HEK293 (cell line): ENCODE measurements around the gene FOXL2.

Experiments used
- CTCF ChIA-PET: fragments of 350-600 bp; formaldehyde crosslinking; extraction: SDS; loops from one replicate; lab custom pipeline; 2021; ENCODE audit warnings: antibody characterized with exemption; lab: Yijun Ruan, JAX
- POLR2A ChIA-PET: fragments of 300-600 bp; formaldehyde crosslinking; extraction: SDS; loops from one replicate; lab custom pipeline; 2020; ENCODE audit warnings: antibody characterized with exemption, inconsistent platforms; lab: Yijun Ruan, JAX
- H3K27ac ChIP-seq: fragments of 200-500 bp; sonication (Bioruptor generic); 2 replicates; pipeline ENCODE4 v1.5.1; 2014; ENCODE audit warnings: low read depth, low read length, control low read depth, inconsistent platforms; ENCODE audit errors: extremely low read depth
- H3K36me3 ChIP-seq, 2 experiments: fragments of 200-500 bp in 1 of 2; sonication (Bioruptor generic) in 1 of 2; 1 replicate in 1 of 2; 2 replicates in 1 of 2; pipeline ENCODE4 v1.5.1; 2014 to 2017; ENCODE audit warnings: inconsistent platforms in 2 of 2, low read length in 2 of 2; ENCODE audit not compliant: control insufficient read depth in 2 of 2, insufficient read depth in 1 of 2
- H3K4me1 ChIP-seq: fragments of 200-500 bp; sonication (Bioruptor generic); 2 replicates; pipeline ENCODE4 v1.5.1; 2014; ENCODE audit warnings: mild to moderate bottlenecking, low read length, inconsistent platforms; ENCODE audit not compliant: control insufficient read depth, insufficient read depth
- H3K4me3 ChIP-seq: 2 replicates; pipeline ENCODE4 v1.5.1; 2011; ENCODE audit warnings: low read depth, mild to moderate bottlenecking, control low read depth, low read length, moderate library complexity
- H3K9me3 ChIP-seq: fragments of 200-500 bp; sonication (Bioruptor generic); 2 replicates; pipeline ENCODE4 v1.5.1; 2014; ENCODE audit warnings: low read depth, low read length, inconsistent platforms; ENCODE audit not compliant: control insufficient read depth, insufficient read depth
- GLIS2 ChIP-seq: fragments of 450-650 bp; formaldehyde crosslinking; IDR thresholded peaks from 2 replicates; pipeline ENCODE4 v1.5.1; 2016; ENCODE audit warnings: missing biosample characterization, missing genetic modification characterization
- HIC1 ChIP-seq: fragments of 450-650 bp; formaldehyde crosslinking; IDR thresholded peaks from 2 replicates; pipeline ENCODE4 v1.5.1; 2016; ENCODE audit warnings: missing biosample characterization, missing genetic modification characterization
- HOXD13 ChIP-seq: sonication (generic); formaldehyde crosslinking; IDR thresholded peaks from 2 replicates; pipeline ENCODE4 v1.8.0; 2022; ENCODE audit warnings: missing genetic modification reagents, borderline replicate concordance
- KLF10 ChIP-seq: fragments of 450-650 bp; IDR thresholded peaks from 2 replicates; pipeline ENCODE4 v1.5.1; 2018; ENCODE audit warnings: missing biosample characterization, mild to moderate bottlenecking, missing genetic modification characterization
- PATZ1 ChIP-seq: fragments of 450-650 bp; formaldehyde crosslinking; IDR thresholded peaks from 2 replicates; pipeline ENCODE4 v1.5.1; 2016; ENCODE audit warnings: missing biosample characterization, missing genetic modification characterization
- WT1 ChIP-seq: fragments of 450-650 bp; formaldehyde crosslinking; IDR thresholded peaks from 2 replicates; pipeline ENCODE4 v1.5.1; 2016; ENCODE audit warnings: missing biosample characterization, missing genetic modification characterization
- ZEB2 ChIP-seq: fragments of 450-650 bp; formaldehyde crosslinking; IDR thresholded peaks from 2 replicates; pipeline ENCODE4 v1.5.1; 2016; ENCODE audit warnings: missing biosample characterization, missing genetic modification characterization
- ZNF148 ChIP-seq: fragments of 450-650 bp; formaldehyde crosslinking; IDR thresholded peaks from 2 replicates; pipeline ENCODE4 v1.5.0; 2017; ENCODE audit warnings: missing biosample characterization, missing genetic modification characterization, borderline replicate concordance
- ZNF202 ChIP-seq: fragments of 450-650 bp; formaldehyde crosslinking; IDR thresholded peaks from 2 replicates; pipeline ENCODE4 v1.5.1; 2016; ENCODE audit warnings: missing biosample characterization, missing genetic modification characterization, borderline replicate concordance
- ZNF311 ChIP-seq: fragments of 450-650 bp; formaldehyde crosslinking; IDR thresholded peaks from 2 replicates; pipeline ENCODE4 v1.5.1; 2017; ENCODE audit warnings: missing biosample characterization, missing genetic modification characterization, borderline replicate concordance
- ZNF324 ChIP-seq: fragments of 450-650 bp; formaldehyde crosslinking; IDR thresholded peaks from 2 replicates; pipeline ENCODE4 v1.5.1; 2016; ENCODE audit warnings: missing biosample characterization, missing genetic modification characterization
- ZNF362 ChIP-seq: fragments of 450-650 bp; formaldehyde crosslinking; IDR thresholded peaks from 2 replicates; pipeline ENCODE4 v1.5.1; 2016; ENCODE audit warnings: missing biosample characterization, missing genetic modification characterization
- ZNF416 ChIP-seq: fragments of 450-650 bp; formaldehyde crosslinking; IDR thresholded peaks from 2 replicates; pipeline ENCODE4 v1.5.1; 2016; ENCODE audit warnings: missing biosample characterization, missing genetic modification characterization
- ZNF530 ChIP-seq: fragments of 450-650 bp; formaldehyde crosslinking; IDR thresholded peaks from 2 replicates; pipeline ENCODE4 v1.5.1; 2016; ENCODE audit warnings: low read depth, missing biosample characterization, missing genetic modification characterization
- ZNF600 ChIP-seq: fragments of 450-650 bp; formaldehyde crosslinking; IDR thresholded peaks from 2 replicates; pipeline ENCODE4 v1.5.1; 2016; ENCODE audit warnings: missing biosample characterization, missing genetic modification characterization
- ZNF621 ChIP-seq: fragments of 450-650 bp; formaldehyde crosslinking; IDR thresholded peaks from 2 replicates; pipeline ENCODE4 v1.5.1; 2017; ENCODE audit warnings: missing biosample characterization, missing genetic modification characterization
- ZNF645 ChIP-seq: fragments of 450-650 bp; formaldehyde crosslinking; IDR thresholded peaks from 2 replicates; pipeline ENCODE4; 2016; ENCODE audit warnings: missing biosample characterization, missing genetic modification characterization
- ZNF692 ChIP-seq: fragments of 450-650 bp; formaldehyde crosslinking; IDR thresholded peaks from 2 replicates; pipeline ENCODE4 v1.5.1; 2016; ENCODE audit warnings: missing biosample characterization, missing genetic modification characterization
- ZNF830 ChIP-seq: fragments of 450-650 bp; IDR thresholded peaks from 2 replicates; pipeline ENCODE4 v1.5.0; 2018; ENCODE audit warnings: missing biosample characterization, missing genetic modification characterization, low read depth, mild to moderate bottlenecking, moderate library complexity

Gene FOXL2

GRCh38 chr3:138944654-138944928 lies 2.3 kb downstream of the FOXL2 start (continued):
- TF ChIP-seq ZNF692 (no peak), HOXD13 (no peak), ZNF830 (tag by site-specific recombination) (no peak), ZNF600 (tag by site-specific recombination) (no peak), GLIS2 (no peak)

GRCh38 chr3:138943724-138944653 lies 2.9 kb downstream of the FOXL2 start:
- TF ChIP-seq ZNF202 (tag by site-specific recombination) = no peak
- TF ChIP-seq ZNF645 (tag by site-specific recombination) = no peak
- no peak for TF ChIP-seq KLF10
- TF ChIP-seq WT1 (tag by site-specific recombination) = no peak
- no peak for TF ChIP-seq ZEB2 (tag by site-specific recombination)
- no peak for TF ChIP-seq ZNF530 (tag by site-specific recombination)
- no peak for TF ChIP-seq ZNF324 (tag by site-specific recombination)
- no peak for TF ChIP-seq ZNF621 (tag by site-specific recombination)
- TF ChIP-seq ZNF416 = no peak
- no peak for TF ChIP-seq PATZ1
- TF ChIP-seq ZNF148 (tag by site-specific recombination) = no peak
- no peak for TF ChIP-seq ZNF362 (tag by site-specific recombination)
- no peak for TF ChIP-seq ZNF311 (tag by site-specific recombination)
- no peak for TF ChIP-seq HIC1
- H3K36me3 ChIP-seq = no peaks in the 10 kb centered on the region
- no peak overlapping the region for H3K4me3 ChIP-seq
- no peaks in the 10 kb centered on the region for H3K4me1 ChIP-seq
- no peak overlapping the region for H3K27ac ChIP-seq
- ChIA-PET CTCF (interaction anchor here (0.7 to 1.2 kb wide), 2 partner anchors 11 to 21 kb away, joined by 4 to 6 read pairs; no protein-coding TSS in a partner anchor), POLR2A (no interaction called here)
- H3K9me3 ChIP-seq = no peaks in the 10 kb centered on the region
